LNCaP clone FGC (cell line): ENCODE data around the gene ABCA4.
"Not testable (repeated sequence)": the region's sequence is repeated elsewhere in the genome, so short reads cannot be mapped to it uniquely, and the experiment has no call there.

Experiments used
- DNase-seq: peaks from one replicate; pipeline ENCODE4 v3.0.0-alpha.2; 2011; ENCODE audit warnings: low read depth
- H3K4me3 ChIP-seq: 2 replicates; pipeline ENCODE4 v1.5.1; 2011; ENCODE audit warnings: mild to moderate bottlenecking, low read depth, low read length, control low read depth
- TF ChIP-seq, protein P1 (sequence below): IDR thresholded peaks from 2 replicates; pipeline ENCODE4 v1.5.1; 2012; ENCODE audit warnings: mild to moderate bottlenecking; ENCODE audit not compliant: control insufficient read depth, insufficient read depth; ENCODE audit errors: extremely low read depth

The ABCA4 gene

DNA sequence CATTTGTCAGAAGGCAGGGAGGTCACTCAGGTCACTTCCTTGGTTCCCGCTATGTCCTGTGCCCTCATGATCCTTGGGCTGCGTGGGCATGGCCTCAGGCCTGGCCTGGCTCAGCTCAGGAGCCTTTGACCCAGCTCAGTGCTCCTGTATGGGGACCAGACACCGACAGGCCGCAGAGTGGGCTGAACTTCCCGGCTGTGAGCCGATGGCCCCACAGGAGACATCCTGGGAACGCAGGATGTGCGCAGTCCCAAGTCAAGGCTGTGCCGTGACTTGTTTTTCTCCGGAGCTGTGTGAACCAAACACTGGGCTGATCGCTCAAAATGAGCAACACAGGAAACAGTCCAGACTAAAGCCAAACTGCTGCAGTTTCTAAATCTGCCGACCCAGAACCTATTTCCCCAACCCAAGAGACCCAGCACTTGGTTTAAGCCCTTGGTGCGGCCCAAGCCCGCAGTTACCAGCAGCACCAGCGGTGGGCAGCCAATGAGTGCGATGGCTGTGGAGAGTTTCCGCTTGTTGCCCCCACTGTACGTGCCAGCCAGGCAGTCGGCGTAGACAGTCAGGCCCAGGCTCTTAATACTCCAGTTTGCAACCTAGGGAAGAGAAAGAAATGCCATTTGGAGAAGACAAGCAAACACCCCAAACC lies 119.4 kb downstream of the ABCA4 start:
- H3K4me3 ChIP-seq = no peak overlapping the region
- TF ChIP-seq, protein P1, sequence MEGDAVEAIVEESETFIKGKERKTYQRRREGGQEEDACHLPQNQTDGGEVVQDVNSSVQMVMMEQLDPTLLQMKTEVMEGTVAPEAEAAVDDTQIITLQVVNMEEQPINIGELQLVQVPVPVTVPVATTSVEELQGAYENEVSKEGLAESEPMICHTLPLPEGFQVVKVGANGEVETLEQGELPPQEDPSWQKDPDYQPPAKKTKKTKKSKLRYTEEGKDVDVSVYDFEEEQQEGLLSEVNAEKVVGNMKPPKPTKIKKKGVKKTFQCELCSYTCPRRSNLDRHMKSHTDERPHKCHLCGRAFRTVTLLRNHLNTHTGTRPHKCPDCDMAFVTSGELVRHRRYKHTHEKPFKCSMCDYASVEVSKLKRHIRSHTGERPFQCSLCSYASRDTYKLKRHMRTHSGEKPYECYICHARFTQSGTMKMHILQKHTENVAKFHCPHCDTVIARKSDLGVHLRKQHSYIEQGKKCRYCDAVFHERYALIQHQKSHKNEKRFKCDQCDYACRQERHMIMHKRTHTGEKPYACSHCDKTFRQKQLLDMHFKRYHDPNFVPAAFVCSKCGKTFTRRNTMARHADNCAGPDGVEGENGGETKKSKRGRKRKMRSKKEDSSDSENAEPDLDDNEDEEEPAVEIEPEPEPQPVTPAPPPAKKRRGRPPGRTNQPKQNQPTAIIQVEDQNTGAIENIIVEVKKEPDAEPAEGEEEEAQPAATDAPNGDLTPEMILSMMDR = no peak
- DNase-seq = no peak

DNA sequence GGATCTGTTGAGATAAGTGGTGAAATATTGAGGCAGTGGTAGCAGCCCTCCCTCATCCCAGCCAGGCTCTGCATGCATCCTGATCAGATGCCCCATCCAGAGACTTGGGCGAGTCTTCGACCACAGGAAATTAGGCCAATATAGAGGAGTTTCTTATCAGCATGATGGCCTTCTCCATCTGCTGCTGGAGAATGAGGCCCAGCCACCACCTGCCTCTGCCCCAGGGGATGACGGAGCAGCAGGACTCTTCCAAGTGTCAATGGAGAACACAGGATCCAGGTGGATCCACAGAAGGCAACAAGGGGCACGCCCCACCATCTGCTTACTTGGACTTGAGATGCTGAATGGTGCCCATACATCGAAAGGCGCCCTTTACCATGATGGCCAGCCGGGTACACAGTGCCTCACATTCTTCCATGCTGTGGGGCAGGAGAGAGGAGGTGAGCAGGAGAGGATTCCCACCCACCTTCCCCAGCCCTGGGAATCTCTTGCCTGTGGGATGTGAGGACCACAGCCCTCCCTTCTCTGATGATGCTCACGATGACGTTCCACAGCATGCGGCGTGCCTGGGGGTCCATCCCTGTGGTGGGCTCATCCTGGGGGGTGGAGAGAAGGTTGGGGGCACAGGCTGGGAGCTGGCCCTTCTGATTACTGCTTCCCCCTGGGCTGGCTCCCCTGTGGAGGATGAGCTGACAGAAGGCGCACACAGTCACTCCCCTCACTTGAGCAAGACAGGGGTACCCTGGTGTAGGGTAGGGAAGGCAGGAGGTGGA lies 120.3 kb downstream of the ABCA4 start:
- no peak overlapping the region for H3K4me3 ChIP-seq
- no peak for DNase-seq
- TF ChIP-seq, protein P1 = no peak

DNA sequence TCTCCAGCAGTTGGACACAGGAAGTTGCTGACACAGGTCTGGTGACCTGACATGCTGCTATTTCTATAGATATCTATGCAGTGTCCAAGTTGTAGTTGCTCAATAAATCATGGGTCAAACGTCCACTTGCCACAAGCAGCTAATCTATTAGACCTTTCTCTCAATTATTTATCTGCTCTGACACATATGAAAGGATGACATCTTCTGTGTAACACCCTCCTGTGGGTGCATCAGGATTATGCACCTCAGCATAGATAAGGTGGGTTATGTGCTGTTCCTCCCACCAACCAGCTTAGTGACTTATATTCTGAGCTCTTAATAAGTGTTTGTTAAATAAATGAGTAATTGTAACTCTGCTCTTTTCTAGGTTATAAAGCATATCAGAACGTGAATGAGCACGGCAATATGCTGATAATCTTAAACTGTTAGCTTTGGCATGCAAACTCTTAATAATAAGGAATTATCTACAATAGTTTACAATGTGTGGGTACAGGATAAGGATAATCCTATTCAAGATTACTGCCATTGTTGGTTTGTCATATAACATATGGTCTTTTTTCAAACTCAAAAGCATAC lies 121.0 kb downstream of the ABCA4 start:
- DNase-seq = no peak
- TF ChIP-seq, protein P1 = no peak
- no peak overlapping the region for H3K4me3 ChIP-seq

DNA sequence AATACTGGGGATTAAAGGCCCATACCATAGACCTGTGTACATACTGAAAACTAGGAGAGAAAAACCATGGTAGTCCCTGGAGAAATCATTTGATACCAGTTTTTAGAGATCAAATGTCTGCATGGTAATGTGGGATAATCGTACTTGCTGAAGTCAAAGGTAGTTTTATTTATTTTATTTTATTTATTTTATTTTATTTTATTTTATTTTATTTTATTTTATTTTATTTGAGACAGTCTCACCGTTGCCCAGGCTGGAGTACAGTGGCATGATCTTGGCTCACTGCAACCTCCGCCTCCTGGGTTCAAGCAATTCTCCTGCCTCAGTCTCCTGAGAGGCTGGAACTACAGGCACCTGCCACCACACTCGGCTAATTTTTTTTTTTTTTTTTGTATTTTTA lies 122.4 kb downstream of the ABCA4 start:
- not testable (repeated sequence) for DNase-seq, H3K4me3 ChIP-seq

DNA sequence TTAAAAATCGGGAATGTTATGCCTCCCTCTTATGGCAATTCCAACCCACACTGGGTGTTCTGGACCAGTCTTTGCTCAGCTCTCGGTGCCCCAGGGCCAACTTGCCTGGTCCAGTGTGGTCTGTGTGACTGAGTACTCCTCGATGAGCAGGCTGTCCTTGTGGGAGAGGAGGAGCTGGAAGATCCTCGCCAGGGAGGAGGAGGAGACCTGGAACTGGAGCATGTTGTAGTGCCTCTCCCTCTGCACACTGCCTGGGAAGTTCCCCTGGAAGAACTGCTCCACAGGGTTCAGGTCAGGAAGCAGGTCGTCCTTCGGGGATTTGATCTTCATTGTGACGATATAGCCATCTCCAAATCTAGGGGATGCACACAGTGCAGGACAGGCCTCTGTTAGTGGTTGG lies 123.2 kb downstream of the ABCA4 start:
- DNase-seq = no peak
- H3K4me3 ChIP-seq = no peak overlapping the region
- TF ChIP-seq, protein P1 = no peak

DNA sequence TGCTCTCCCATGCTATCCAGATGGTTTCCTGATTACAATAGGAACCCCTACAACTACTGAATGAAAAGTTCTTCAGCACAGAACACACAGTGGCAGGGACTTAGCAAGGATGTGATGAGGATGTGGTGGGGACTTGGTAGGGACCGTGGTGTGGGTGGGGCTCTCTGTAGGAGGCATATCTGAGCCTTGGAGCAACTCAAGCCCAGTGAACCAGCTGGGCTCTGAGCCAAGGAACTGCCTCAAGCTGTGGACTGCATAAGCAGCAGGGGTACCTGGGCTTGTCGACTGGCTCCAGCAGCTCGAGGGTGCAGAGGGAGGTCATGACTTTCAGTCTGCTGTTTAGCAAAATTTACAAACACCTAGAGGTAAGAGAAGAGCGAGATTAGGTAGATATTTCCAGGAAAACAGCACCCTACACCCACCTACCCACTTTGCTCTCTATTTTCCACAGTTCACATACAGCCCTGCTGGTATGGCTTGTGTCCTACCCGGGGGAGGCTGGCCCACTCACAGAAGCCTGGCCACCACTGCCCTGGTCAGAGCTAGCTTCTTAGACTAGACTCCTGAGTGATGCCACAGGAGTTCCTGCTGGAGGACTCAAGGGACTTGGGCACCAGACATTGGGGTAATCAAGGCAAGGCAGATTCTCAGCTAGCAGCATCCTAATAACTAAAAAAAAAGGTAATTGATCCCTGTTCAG lies 125.0 kb downstream of the ABCA4 start:
- H3K4me3 ChIP-seq = no peak overlapping the region
- DNase-seq = no peak

More for the DNA sequence above, 125.0 kb downstream of the ABCA4 start:
- TF ChIP-seq, protein P1 = no peak
